ENCODE data around the gene SLC25A11.

GRCh38 chr17:4974115-4974670 is 34.3 kb upstream of the SLC25A11 start:
- no peak for TF ChIP-seq CTCF (IDR thresholded peaks at IDR 0.05; ENCODE audit: low read depth, low read length)
- no peak for TF ChIP-seq EZH2phosphoT487 (IDR thresholded peaks at IDR 0.05; ENCODE audit: low read depth)

All from OCI-LY3 (cell line).